ENCODE results near the gene C22orf39. TPM values are rescaled to one million over a fixed set of nuclear protein-coding genes. Genes with fewer than 3 reads are reported as not detected.

Gene C22orf39
- total RNA-seq, 2 experiments from 2014 or later: 42.2 to 47.4 TPM

DNA sequence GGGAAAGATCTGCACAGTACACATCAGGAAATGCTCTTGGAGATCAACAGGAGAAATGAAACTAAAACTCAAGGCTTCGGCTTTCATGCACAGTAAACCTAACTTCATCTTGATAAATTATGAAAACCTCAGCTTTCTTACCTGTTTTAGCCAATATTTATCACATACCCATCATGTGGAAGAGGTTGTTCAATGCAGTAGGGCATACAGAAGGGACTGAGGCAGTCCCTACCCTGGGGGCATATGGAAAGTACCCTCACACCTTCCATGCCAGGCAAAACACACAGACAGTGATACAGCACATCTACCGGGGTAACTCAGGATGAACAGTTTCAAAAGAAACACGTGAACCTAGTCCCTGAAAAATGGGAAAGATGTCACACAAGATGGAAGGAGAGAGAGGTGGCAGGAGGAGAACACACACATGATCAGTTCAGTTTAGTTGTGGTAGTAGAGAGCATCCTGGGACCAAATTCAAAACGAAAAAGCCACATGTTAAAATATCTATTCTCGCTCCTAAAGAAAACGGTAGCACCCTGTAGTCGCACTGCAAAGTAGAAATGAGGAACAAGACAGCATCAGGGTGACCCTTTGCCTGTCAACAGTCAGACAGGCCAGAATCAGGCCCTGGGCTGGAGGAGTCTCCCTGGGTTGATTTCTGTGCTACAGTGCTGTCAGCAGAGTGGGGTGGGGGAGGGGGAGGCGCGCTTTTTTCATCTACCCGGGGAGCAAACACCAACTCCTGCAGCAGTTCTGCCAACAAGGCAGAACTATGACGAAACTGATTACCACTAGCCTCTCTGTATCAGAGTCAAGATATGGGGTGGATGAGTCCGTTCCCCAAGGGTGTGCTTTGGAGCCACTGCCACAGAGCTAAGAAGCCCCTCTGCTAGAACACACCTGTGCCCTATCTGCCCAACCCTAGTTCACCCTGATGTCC, 17.3 kb downstream of the C22orf39 start:
- peak; percentile 14 for ATAC-seq (ENCODE audit: low read depth)
- POLR2A ChIA-PET: interaction anchor here (1.0 to 6.9 kb wide), 3 partner anchors 9 to 16 kb away, joined by 4 to 70 read pairs (median 28); partner anchors contain the start of gene C22orf39
- Mint-ChIP-seq H3K4me3 (peak overlapping the region; percentile 92), H3K36me3 (peaks cover 17% of the 10 kb centered on the region), H3K9me3 (no peaks in the 10 kb centered on the region), H3K27me3 (no peaks in the 10 kb centered on the region), H3K4me1 (peaks cover 36% of the 10 kb centered on the region), H3K27ac (peak overlapping the region; percentile 89)
- no peak for DNase-seq

DNA sequence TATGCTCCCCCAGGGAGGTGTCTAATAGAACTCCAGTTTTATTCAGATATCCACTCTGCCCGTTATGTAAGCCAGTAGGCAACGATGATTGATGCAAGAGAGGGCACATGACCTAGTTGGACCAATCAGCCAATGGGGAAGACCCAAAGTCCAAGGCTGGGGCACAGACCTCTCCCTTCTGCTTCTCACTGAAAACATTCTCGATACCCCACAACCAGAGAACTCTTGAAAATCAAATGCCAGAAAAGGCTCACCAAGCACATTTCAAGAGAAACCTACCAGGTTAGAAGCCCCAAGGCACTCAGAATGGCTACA, 23.4 kb downstream of the C22orf39 start:
- Mint-ChIP-seq H3K36me3 (peaks cover 17% of the 10 kb centered on the region), H3K27ac (no peak overlapping the region), H3K27me3 (no peaks in the 10 kb centered on the region), H3K4me1 (peaks cover 65% of the 10 kb centered on the region), H3K4me3 (no peak overlapping the region), H3K9me3 (no peaks in the 10 kb centered on the region)
- no peak for DNase-seq
- no peak for ATAC-seq (ENCODE audit: low read depth)
- POLR2A ChIA-PET: no interaction called here

DNA sequence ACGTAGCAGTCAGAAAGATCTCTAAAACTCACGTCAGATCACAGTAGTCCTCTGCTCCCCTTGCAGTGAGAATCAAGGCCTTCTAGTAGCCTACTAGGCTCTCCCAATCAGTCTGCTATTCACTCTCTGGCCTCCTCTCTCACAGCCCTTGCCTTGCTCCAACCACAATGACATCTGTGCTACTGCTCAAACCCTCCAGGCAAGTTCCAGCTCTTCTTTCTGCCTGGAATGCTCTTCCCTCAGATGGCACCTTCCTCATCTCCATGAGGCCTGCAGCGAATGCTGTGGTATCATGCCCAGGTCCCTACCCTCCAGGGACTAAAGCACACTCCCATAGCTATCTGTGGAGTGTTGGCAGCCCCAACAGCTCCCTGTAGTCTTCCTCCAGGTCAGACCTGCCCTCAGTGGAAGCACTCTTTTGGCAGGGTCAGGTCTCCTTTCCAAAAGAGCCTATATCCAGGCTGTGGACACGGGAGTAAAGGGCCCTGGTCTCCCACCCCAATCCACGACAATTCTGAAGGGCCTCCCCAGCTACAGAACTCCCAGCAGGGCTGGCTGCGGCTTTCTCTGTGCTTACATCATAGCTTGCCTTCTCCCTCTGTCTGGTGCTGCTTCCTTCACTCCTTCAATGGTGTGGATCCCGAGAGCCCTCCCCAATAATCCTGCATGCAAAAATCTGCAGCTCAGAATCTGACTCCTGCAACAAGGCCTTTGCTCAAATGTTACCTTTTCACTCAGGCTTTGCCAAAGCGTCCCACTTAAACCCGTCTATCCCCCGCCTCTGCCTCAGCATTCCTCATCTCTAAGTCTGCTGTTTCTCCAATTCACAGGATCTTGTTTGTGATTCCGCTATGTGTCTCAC, 24.8 kb downstream of the C22orf39 start:
- H3K4me3 Mint-ChIP-seq: no peak overlapping the region
- peak overlapping the region; percentile 35 for H3K27ac Mint-ChIP-seq
- no peak for ATAC-seq (ENCODE audit: low read depth)
- no peaks in the 10 kb centered on the region for H3K9me3 Mint-ChIP-seq
- POLR2A ChIA-PET: interaction anchor here (0.6 to 4.8 kb wide), 2 partner anchors 9 to 282 kb away, joined by 3 to 28 read pairs; partner anchors contain the start of genes HIRA and MRPL40
- no peaks in the 10 kb centered on the region for H3K27me3 Mint-ChIP-seq
- DNase-seq: no peak
- peaks cover 63% of the 10 kb centered on the region for H3K4me1 Mint-ChIP-seq
- peaks cover 14% of the 10 kb centered on the region for H3K36me3 Mint-ChIP-seq

DNA sequence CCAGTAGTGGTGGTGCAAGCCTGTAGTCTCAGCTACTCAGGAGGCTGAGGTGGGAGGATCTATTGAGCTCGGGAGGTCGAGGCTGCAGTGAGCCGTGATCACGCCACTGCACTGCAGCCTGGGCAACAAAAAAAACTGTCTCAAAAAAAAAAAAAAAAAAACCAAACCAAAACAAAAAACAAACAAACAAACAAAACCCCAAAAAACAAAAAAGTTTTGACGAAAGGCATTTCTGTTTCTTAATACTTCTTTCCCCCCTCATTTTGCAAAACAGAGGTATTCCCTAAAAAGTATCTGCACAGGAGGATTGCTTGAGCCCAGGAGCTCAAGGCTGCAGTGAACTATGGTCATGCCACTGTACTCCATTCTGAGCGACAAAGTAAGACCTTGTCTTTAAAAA, 27.2 kb downstream of the C22orf39 start:
- Mint-ChIP-seq H3K27ac (peak overlapping the region; percentile 89), H3K4me1 (peaks cover 56% of the 10 kb centered on the region), H3K27me3 (no peaks in the 10 kb centered on the region), H3K4me3 (peak overlapping the region; percentile 55), H3K9me3 (no peaks in the 10 kb centered on the region), H3K36me3 (peaks cover 20% of the 10 kb centered on the region)
- POLR2A ChIA-PET: interaction anchor here (0.5 to 4.8 kb wide), 7 partner anchors 9 to 178 kb away, joined by 3 to 28 read pairs (median 3); partner anchors contain the start of genes CDC45, HIRA and MRPL40
- ATAC-seq (ENCODE audit: low read depth) (no peak), DNase-seq (no peak)

DNA sequence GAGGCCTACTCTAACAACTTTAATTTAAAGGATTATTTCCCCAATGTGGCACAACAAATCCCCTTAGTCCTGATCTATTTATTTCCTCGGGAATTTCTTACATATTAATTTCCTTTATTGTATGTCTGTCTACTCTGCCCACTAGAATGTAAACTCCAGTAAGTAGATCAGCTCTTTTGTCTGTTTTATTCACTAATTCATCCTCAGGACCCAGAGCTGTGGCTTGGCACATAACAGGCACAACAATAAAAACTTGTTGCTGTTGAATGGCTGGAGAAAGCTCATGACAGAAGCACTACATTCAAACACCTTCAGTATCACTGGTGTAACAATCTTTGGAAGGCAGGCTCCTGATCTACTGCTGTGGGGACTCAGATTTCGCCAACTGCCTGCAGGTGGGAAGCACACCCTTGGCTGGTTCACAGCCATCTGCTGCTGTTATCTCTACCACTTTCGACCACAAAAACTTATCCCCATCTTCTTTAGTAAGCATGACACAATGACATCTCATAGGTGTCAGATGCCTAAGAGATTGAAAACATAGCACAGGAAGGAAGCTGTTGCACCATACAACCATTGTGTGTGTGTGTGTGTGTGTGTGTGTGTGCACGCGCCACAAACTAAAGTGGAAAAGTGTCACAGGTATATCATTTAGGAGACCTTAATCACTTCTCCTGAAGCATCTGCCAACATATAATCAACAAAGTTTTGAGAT, 27.9 kb downstream of the C22orf39 start:
- peak overlapping the region; percentile 89 for H3K27ac Mint-ChIP-seq
- no peak for DNase-seq
- peak; percentile 94 for ATAC-seq (ENCODE audit: low read depth)
- peaks cover 52% of the 10 kb centered on the region for H3K4me1 Mint-ChIP-seq
- H3K4me3 Mint-ChIP-seq: peak overlapping the region; percentile 55
- no peaks in the 10 kb centered on the region for H3K27me3 Mint-ChIP-seq
- H3K9me3 Mint-ChIP-seq: no peaks in the 10 kb centered on the region
- peaks cover 20% of the 10 kb centered on the region for H3K36me3 Mint-ChIP-seq
- POLR2A ChIA-PET: interaction anchor here (0.5 to 4.8 kb wide), 6 partner anchors 10 to 179 kb away, joined by 3 to 28 read pairs (median 3); partner anchors contain the start of genes CDC45, HIRA and MRPL40

DNA sequence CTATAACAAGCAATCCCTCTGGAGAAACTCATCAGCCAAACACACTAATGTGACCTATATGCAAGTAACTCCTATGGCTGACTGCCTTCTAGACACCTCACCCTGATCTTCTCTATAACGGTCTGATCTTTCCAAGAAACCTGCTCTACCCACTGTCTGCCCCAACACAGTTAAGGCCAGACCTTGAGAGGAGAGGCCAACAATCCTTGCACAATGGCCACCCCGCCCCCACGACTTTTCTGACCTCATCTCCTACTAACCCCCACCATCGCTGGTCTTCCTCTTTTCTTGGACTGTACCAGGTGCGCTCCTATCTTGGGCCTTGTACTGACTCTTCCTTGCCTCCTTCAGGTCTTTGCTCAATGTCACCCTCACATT, 28.4 kb downstream of the C22orf39 start:
- Mint-ChIP-seq H3K4me1 (peaks cover 51% of the 10 kb centered on the region), H3K4me3 (peak overlapping the region; percentile 55), H3K36me3 (peaks cover 20% of the 10 kb centered on the region), H3K27ac (peak overlapping the region; percentile 89), H3K27me3 (no peaks in the 10 kb centered on the region), H3K9me3 (no peaks in the 10 kb centered on the region)
- no peak for ATAC-seq (ENCODE audit: low read depth)
- POLR2A ChIA-PET: interaction anchor here (1.8 to 4.8 kb wide), 2 partner anchors 10 to 12 kb away, joined by 4 to 28 read pairs; partner anchors contain the start of genes HIRA and MRPL40
- no peak for DNase-seq

DNA sequence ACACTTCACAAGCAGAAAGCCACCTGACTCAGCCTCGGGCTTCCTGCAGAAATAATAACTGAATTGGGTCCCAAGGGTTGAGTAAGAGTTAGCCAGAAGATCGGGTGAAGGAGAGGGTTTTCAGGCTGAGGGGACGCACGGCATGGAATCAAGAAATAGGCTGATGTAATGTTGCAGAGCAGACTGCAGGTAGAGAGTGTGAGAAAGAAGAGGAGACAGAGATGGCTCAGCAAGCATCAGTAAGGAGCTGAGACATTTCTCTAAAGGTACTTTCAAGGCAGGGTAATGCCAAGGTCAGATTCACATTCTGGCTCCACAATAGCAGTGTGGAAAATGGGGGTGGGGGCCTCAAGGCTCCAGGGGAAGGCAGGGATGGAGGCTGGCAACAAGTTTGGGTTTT, 34.6 kb downstream of the C22orf39 start:
- peaks cover 16% of the 10 kb centered on the region for H3K4me1 Mint-ChIP-seq
- H3K36me3 Mint-ChIP-seq: peaks cover 18% of the 10 kb centered on the region
- peak overlapping the region; percentile 46 for H3K27ac Mint-ChIP-seq
- H3K27me3 Mint-ChIP-seq: no peaks in the 10 kb centered on the region
- H3K4me3 Mint-ChIP-seq: no peak overlapping the region
- POLR2A ChIA-PET: interaction anchor here (1.0 kb wide), 1 partner anchor 34 kb away, joined by 3 read pairs; no protein-coding TSS in a partner anchor
- H3K9me3 Mint-ChIP-seq: no peaks in the 10 kb centered on the region
- DNase-seq: no peak
- ATAC-seq (ENCODE audit: low read depth): no peak

DNA sequence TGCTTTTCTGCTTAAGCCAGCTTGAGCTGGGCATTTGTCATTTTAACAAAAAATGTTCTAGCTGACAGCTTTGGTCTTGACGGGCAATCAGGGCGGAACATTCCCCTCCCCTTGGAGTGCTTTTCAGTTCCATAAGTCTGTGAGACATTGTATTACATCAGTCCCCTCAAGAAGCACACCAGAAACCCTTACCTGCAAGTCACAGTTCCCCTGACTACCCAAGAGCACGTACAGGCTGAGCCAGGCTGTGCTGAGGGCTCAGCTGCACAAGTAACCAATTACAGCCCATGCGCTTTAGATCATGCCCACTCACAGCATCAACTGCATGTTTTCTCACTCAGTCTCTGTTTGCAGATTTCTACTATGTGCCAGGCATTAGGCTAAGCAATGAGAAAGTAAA, 35.0 kb downstream of the C22orf39 start:
- POLR2A ChIA-PET: interaction anchor here (1.0 kb wide), 1 partner anchor 34 kb away, joined by 3 read pairs; no protein-coding TSS in a partner anchor
- DNase-seq (no peak), ATAC-seq (ENCODE audit: low read depth) (no peak)
- H3K4me1 Mint-ChIP-seq: peaks cover 13% of the 10 kb centered on the region
- H3K4me3 Mint-ChIP-seq: no peak overlapping the region
- peaks cover 16% of the 10 kb centered on the region for H3K36me3 Mint-ChIP-seq
- H3K9me3 Mint-ChIP-seq: no peaks in the 10 kb centered on the region
- peak overlapping the region; percentile 46 for H3K27ac Mint-ChIP-seq
- no peaks in the 10 kb centered on the region for H3K27me3 Mint-ChIP-seq

DNA sequence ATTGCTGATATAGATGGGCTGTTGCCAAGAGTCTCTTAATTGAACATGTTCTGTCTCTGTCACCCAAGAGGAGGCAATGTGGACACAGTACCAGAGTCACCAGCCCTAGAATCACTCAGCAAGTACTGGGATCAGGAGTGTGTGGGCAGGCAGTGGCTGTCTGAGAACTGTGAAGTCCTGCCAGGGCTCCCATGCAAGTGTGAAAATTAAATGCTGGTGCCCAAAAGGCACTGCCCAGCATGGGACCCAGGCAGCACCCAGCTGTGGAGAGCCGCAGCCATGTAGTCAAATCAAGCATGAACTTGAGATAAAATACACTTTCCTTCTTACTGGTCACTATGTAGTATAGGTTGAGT, 35.8 kb downstream of the C22orf39 start:
- no peak for DNase-seq
- Mint-ChIP-seq H3K27me3 (no peaks in the 10 kb centered on the region), H3K27ac (no peak overlapping the region), H3K4me1 (peaks cover 13% of the 10 kb centered on the region), H3K4me3 (no peak overlapping the region), H3K9me3 (no peaks in the 10 kb centered on the region), H3K36me3 (peaks cover 12% of the 10 kb centered on the region)
- POLR2A ChIA-PET: interaction anchor here (0.6 kb wide), 1 partner anchor 1109 kb away, joined by 3 read pairs; no protein-coding TSS in a partner anchor
- ATAC-seq (ENCODE audit: low read depth): no peak

DNA sequence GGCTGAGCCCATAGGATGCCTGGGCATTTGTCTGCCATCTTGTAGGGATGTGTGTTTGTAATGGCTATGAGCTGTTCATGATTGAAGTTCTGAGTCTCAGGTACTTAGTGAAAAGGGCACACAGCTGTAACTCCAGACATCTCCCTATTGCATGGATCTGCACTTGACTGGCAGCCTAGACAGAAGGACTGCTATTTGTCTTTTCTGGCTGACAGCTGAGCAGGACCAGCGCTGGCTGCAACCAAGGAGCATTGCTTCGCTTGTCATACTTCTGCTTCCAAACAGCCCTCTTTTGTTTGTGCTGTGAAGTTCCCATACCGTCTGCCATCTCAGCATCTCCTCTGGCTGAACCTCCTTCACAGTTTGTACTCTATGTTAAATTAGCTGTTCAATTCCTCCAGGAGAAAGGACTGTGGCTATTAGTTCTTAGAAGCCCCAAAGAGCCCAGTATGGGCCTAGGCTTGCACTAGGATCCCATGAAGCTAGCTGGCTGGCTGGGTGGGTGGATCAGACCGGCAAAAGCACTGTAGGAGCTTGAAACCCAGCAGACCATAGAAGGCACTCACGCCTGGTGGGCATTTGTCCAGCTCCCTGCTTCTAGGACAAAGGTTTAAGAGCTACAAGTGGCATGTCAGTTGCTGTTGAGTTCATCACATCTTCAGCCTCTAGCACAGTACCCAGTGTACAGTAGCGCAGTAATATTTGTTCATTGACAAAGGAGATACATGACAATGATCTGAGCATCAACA, 36.4 kb downstream of the C22orf39 start:
- DNase-seq: no peak
- Mint-ChIP-seq H3K4me3 (no peak overlapping the region), H3K27me3 (no peaks in the 10 kb centered on the region), H3K9me3 (no peaks in the 10 kb centered on the region), H3K4me1 (peaks cover 13% of the 10 kb centered on the region), H3K27ac (no peak overlapping the region), H3K36me3 (peaks cover 8% of the 10 kb centered on the region)
- ATAC-seq (ENCODE audit: low read depth): no peak
- POLR2A ChIA-PET: interaction anchor here (0.6 kb wide), 1 partner anchor 1110 kb away, joined by 3 read pairs; no protein-coding TSS in a partner anchor

DNA sequence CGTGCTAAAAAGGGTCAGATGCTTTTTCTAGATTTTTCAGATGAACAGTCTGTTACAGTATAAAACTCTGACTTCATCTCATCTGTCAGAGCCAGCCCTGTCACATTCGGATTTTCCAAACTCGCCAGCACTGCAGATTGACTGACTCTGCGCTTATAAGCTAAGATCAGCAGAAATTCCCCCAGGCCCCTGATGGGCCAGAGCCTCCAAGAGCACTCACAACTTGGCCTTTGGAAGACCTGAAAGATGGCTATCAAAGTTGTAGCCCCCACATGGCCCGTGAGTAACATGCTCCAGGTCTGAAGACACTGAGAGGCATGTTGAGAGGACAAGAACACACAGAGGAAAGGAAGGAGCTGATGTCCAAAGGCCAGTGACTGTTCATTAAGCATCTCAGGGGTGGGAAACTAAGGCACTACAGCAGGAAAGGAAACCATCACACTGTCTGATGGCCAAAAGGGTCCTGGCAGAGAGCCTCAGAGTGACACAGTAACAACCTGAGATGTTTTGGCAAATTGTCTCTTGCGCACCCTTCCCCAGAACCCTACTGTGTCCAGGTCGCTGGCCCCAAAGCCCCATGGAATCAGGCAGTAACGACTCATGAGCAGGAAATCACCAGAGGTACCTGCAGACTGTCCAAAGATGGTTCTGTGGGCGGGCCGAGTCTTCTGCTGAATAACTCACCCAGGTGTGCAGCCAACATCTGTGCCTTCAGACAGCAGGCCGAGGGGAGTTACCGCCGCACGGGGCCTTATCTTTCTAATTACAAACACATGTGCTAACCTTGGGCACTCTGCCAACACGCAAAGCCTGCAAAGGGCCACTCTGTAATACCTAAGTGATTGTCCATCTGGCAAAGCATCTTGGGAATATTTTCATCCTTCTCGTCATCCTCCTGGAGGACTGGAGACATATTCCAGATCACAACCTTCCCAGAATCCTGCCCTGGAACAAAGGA, 39.6 kb downstream of the C22orf39 start:
- Mint-ChIP-seq H3K27ac (no peak overlapping the region), H3K36me3 (peaks cover 13% of the 10 kb centered on the region)

More for the DNA sequence above, 39.6 kb downstream of the C22orf39 start:
- H3K4me1 Mint-ChIP-seq: peaks cover 5% of the 10 kb centered on the region
- no peak for DNase-seq
- no peaks in the 10 kb centered on the region for H3K9me3 Mint-ChIP-seq
- H3K27me3 Mint-ChIP-seq: no peaks in the 10 kb centered on the region
- POLR2A ChIA-PET: interaction anchor here (0.6 kb wide), 1 partner anchor 13 kb away, joined by 3 read pairs; no protein-coding TSS in a partner anchor
- no peak overlapping the region for H3K4me3 Mint-ChIP-seq
- no peak for ATAC-seq (ENCODE audit: low read depth)

All from activated naive CD8-positive, alpha-beta T cell treated with anti-CD3 and anti-CD28 coated beads, Interleukin-2, amount 10 ng/mL, durations not matched to agents 7 days and 5 days (primary cell).